HG02885 (cell line): Measurements from ENCODE around the gene LYPD5.
"Not testable (repeated sequence)": the region's sequence is repeated elsewhere in the genome, so short reads cannot be mapped to it uniquely, and the experiment has no call there.

ENCODE experiments used
- ATAC-seq: cut with Tn5 transposase; IDR thresholded peaks from one replicate; pipeline ENCODE4 v1.9.1; 2021; ENCODE audit warnings: mild to moderate bottlenecking; ENCODE audit not compliant: unreplicated experiment, poor library complexity

The LYPD5 gene

GRCh38 chr19:43802216-43802951 is at the start of gene LYPD5:
Gene LYPD5, minus strand, starts transcription at chr19:43802447. Its CDS starts 67 bp downstream, at chr19:43802380.
- ATAC-seq = no peak

GRCh38 chr19:43848821-43849220 is 46.6 kb upstream of the LYPD5 start:
- ATAC-seq = no peak

- no peak for ATAC-seq
These were observed 45.6 kb upstream of the LYPD5 start for GRCh38 chr19:43847884-43848283.

- no peak for ATAC-seq
These were observed 45.0 kb upstream of the LYPD5 start for GRCh38 chr19:43847246-43847645.

- no peak for ATAC-seq
These were observed 39.8 kb upstream of the LYPD5 start for GRCh38 chr19:43842007-43842406.

GRCh38 chr19:43839139-43839538 is 36.9 kb upstream of the LYPD5 start:
- ATAC-seq = no peak

GRCh38 chr19:43826787-43827754 is 24.8 kb upstream of the LYPD5 start, which contains the start of gene ZNF283:
Gene ZNF283, plus strand, starts transcription at chr19:43827321. Its CDS starts 6,184 bp downstream, at chr19:43833505.
- peak; percentile 95 for ATAC-seq

GRCh38 chr19:43824572-43824971 is 22.3 kb upstream of the LYPD5 start:
- ATAC-seq = not testable (repeated sequence)

GRCh38 chr19:43823856-43824255 is 21.6 kb upstream of the LYPD5 start:
- ATAC-seq = not testable (repeated sequence)

- ATAC-seq = no peak
These were observed 18.6 kb upstream of the LYPD5 start for GRCh38 chr19:43820884-43821215.

- ATAC-seq = no peak
These were observed 18.0 kb upstream of the LYPD5 start for GRCh38 chr19:43820098-43820883.

- no peak for ATAC-seq
These were observed 16.3 kb upstream of the LYPD5 start for GRCh38 chr19:43818500-43818899.

GRCh38 chr19:43817454-43817853 is 15.2 kb upstream of the LYPD5 start:
- ATAC-seq = not testable (repeated sequence)

- ATAC-seq = no peak
These were observed 12.6 kb upstream of the LYPD5 start for GRCh38 chr19:43814663-43815352.

- no peak for ATAC-seq
These were observed 10.4 kb upstream of the LYPD5 start for GRCh38 chr19:43812688-43813087.

- ATAC-seq = no peak
These were observed 10.0 kb upstream of the LYPD5 start for GRCh38 chr19:43812259-43812658.

- ATAC-seq = no peak
These were observed 9.6 kb upstream of the LYPD5 start for GRCh38 chr19:43811837-43812236.

- no peak for ATAC-seq
These were observed 7.8 kb upstream of the LYPD5 start for GRCh38 chr19:43809762-43810696.

GRCh38 chr19:43807651-43808050 is 5.4 kb upstream of the LYPD5 start:
- no peak for ATAC-seq
